Pancreas (tissue), 10 donors: Measurements from ENCODE around the gene DDX25. TPM values are rescaled to one million over a fixed set of nuclear protein-coding genes. Genes with fewer than 3 reads are reported as not detected.

Source experiments
- ATAC-seq, 4 donors: fragments of 200-7000 bp; cut with Tn5 transposase; one replicate each; pipeline versions ENCODE4 v1.8.0 to v1.9.1; 2020; ENCODE audit warnings: mild to moderate bottlenecking in 4 of 4, moderate library complexity in 4 of 4
- DNase-seq, 6 donors: peaks; one replicate each; pipeline ENCODE4 v3.0.0-alpha.2; 2020
- FAIRE-seq: peaks from 2 replicates; lab custom pipeline; 2012; peaks lifted over from hg19 to GRCh38; lab: Jason Lieb, UNC
- H3K27ac ChIP-seq, 4 donors: fragments of 200-600 bp; sonication (generic); 1 replicate in 3 of 4; 2 replicates in 1 of 4; pipeline versions ENCODE4 v1.5.0 to v1.8.0; 2020
- H3K27me3 ChIP-seq, 4 donors: fragments of 200-600 bp; one replicate each; pipeline ENCODE4 v1.8.0; 2021
- H3K36me3 ChIP-seq, 3 donors: fragments of 200-600 bp; sonication (generic) in 1 of 3; one replicate each; pipeline versions ENCODE4 v1.5.0 to v1.8.0; 2020 to 2021
- H3K4me1 ChIP-seq, 3 donors: fragments of 200-600 bp; one replicate each; pipeline ENCODE4 v1.8.0; 2021
- H3K4me3 ChIP-seq, 4 donors: fragments of 200-600 bp; sonication (generic) in 2 of 4; one replicate each; pipeline versions ENCODE4 v1.5.0 to v1.8.0; 2020 to 2021
- H3K9me3 ChIP-seq, 4 donors: fragments of 200-600 bp; one replicate each; pipeline ENCODE4 v1.8.0; 2021
- WGBS, 2 donors: extraction: QIAGEN DNeasy Blood & Tissue Kit; methylation state at CpG; one replicate each; pipeline ENCODE4 v1.1.7; 2013; 5-methylcytosine and 5-hydroxymethylcytosine counted together
- intact Hi-C, 3 donors: fragments of 100-400 bp; cut with DNase I; formaldehyde crosslinking; loops; one replicate each; pipeline versions ENCODE4 v1.11.1 to v1.14.2; 2022
- polyA plus RNA-seq, 2 donors: library from polyadenylated mRNA; stranded (reverse); fragments of 200-250 nt; gene quantifications; one replicate each; pipeline ENCODE4 v1.2.3, GENCODE V29; 2013
- total RNA-seq, 6 donors: library from RNA; stranded (reverse); fragmentation: NEBNext Ultra II Directional in 4 of 6; extraction: Animal tissue kit (Norgen Biotek cat#: 25700) in 4 of 6; gene quantifications; one replicate each; pipeline versions ENCODE4 v1.2.1 to v1.2.4, GENCODE V29; 2021 to 2023
- TF ChIP-seq, protein P1 (sequence below), 4 donors: fragments of 200-600 bp; sonication (generic) in 3 of 4; IDR thresholded peaks; one replicate each; pipeline versions ENCODE4 v1.5.0 to v1.8.0; 2021; ENCODE audit warnings: antibody characterized with exemption in 4 of 4
- donor health status: healthy with polysubstance abuse.
- donor health status: DM: no; HTN: no; CAD: no; lungs with moderate emphysema.
- donor health status: DM: no; HTN: no; CAD: no.
- donor health status: control.
- donor health status: control.
- donor health status: Bipolar disorder and iron deficiency.
- donor health status: DM: yes; HTN: yes; CAD: no.
- donor health status: DM: no; HTN: no; CAD: no.
- donor health status: DM: no; HTN: no; CAD: no.
- donor health status: DM: yes; HTN: yes; CAD: no.

Gene DDX25
- total and polyA plus RNA-seq, 8 donors, result 0.41 to 7.1 (median 0.64) TPM

GRCh38 chr11:125892994-125893393 lies 11.3 kb upstream of the DDX25 start:
- Histone ChIP-seq H3K4me1 (peaks cover 0 to 7% (median 6%) of the 10 kb centered on the region in 3 donors), H3K36me3 (peaks cover 0 to 3% (median 0%) of the 10 kb centered on the region in 3 donors), H3K27me3 (no peaks in the 10 kb centered on the region), H3K4me3 (no peak overlapping the region), H3K9me3 (no peaks in the 10 kb centered on the region), H3K27ac (no peak overlapping the region)
- ATAC-seq (no peak), FAIRE-seq (peak; percentile 13), DNase-seq (no peak)
- TF ChIP-seq, protein P1, sequence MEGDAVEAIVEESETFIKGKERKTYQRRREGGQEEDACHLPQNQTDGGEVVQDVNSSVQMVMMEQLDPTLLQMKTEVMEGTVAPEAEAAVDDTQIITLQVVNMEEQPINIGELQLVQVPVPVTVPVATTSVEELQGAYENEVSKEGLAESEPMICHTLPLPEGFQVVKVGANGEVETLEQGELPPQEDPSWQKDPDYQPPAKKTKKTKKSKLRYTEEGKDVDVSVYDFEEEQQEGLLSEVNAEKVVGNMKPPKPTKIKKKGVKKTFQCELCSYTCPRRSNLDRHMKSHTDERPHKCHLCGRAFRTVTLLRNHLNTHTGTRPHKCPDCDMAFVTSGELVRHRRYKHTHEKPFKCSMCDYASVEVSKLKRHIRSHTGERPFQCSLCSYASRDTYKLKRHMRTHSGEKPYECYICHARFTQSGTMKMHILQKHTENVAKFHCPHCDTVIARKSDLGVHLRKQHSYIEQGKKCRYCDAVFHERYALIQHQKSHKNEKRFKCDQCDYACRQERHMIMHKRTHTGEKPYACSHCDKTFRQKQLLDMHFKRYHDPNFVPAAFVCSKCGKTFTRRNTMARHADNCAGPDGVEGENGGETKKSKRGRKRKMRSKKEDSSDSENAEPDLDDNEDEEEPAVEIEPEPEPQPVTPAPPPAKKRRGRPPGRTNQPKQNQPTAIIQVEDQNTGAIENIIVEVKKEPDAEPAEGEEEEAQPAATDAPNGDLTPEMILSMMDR (IDR thresholded peaks at IDR 0.05), result no peak
- intact Hi-C loops, result no loop called here

- 73 to 75% methylated on average over 6 of the region's 6 CpGs for WGBS, 2 donors
- Histone ChIP-seq H3K4me3 (peak overlapping the region in 1 of 4 donors; percentile 75), H3K9me3 (no peaks in the 10 kb centered on the region), H3K27me3 (no peaks in the 10 kb centered on the region), H3K36me3 (no peaks in the 10 kb centered on the region), H3K4me1 (peaks cover 0 to 12% (median 6%) of the 10 kb centered on the region in 3 donors), H3K27ac (no peak overlapping the region)
- intact Hi-C loops, result no loop called here
- DNase-seq (no peak), ATAC-seq (no peak), FAIRE-seq (no peak)
- TF ChIP-seq, protein P1 (IDR thresholded peaks at IDR 0.05), result no peak
Observed at GRCh38 chr11:125901872-125902271, 2.4 kb upstream of the DDX25 start.

GRCh38 chr11:125902277-125902926 lies 1.9 kb upstream of the DDX25 start:
- no peaks in the 10 kb centered on the region for H3K36me3 ChIP-seq
- TF ChIP-seq, protein P1 (IDR thresholded peaks at IDR 0.05), result no peak

GRCh38 chr11:125902927-125903710 lies 1.2 kb upstream of the DDX25 start, which contains the start of gene PUS3:
Gene PUS3, minus strand, starts transcription at chr11:125903206. Its CDS starts 6,922 bp downstream, at chr11:125896284.
- Histone ChIP-seq H3K27me3 (no peaks in the 10 kb centered on the region), H3K4me1 (peaks cover 0 to 12% (median 6%) of the 10 kb centered on the region in 3 donors), H3K4me3 (peak within 1 kb of the TSS; percentile 44 to 75 (median 52)), H3K36me3 (no peaks in the 10 kb centered on the region), H3K9me3 (no peaks in the 10 kb centered on the region), H3K27ac (peak within 1 kb of the TSS; percentile 36 to 83 (median 54))
- DNase-seq (peak; percentile 87 to 97 (median 90)), ATAC-seq (peak; percentile 96 to 98 (median 97)), FAIRE-seq (peak; percentile 67)
- TF ChIP-seq, protein P1 (IDR thresholded peaks at IDR 0.05), result no peak
- intact Hi-C loops, result no loop called here
- 1 to 2% methylated on average over 31 of the region's 31 CpGs for WGBS, 2 donors

More at GRCh38 chr11:125902277-125902926, 1.9 kb upstream of the DDX25 start:
- H3K9me3 ChIP-seq, result no peaks in the 10 kb centered on the region
- intact Hi-C loops, result no loop called here
- ATAC-seq (peak in 1 of 4 donors; percentile 20), DNase-seq (no peak), FAIRE-seq (no peak)
- peak overlapping the region; percentile 36 to 83 (median 54) for H3K27ac ChIP-seq
- peaks cover 0 to 12% (median 6%) of the 10 kb centered on the region in 3 donors for H3K4me1 ChIP-seq
- no peaks in the 10 kb centered on the region for H3K27me3 ChIP-seq
- H3K4me3 ChIP-seq, result peak overlapping the region; percentile 44 to 75 (median 52)
- 35 to 42% methylated on average over 20 of the region's 20 CpGs for WGBS, 2 donors
